Measurements from ENCODE around the gene IL23R.
A peak's percentile ranks its signal among the peaks of the same experiment; 100 is the strongest.
"Not testable (repeated sequence)": the region's sequence is repeated elsewhere in the genome, so short reads cannot be mapped to it uniquely, and the experiment has no call there.

The IL23R gene, protein sequence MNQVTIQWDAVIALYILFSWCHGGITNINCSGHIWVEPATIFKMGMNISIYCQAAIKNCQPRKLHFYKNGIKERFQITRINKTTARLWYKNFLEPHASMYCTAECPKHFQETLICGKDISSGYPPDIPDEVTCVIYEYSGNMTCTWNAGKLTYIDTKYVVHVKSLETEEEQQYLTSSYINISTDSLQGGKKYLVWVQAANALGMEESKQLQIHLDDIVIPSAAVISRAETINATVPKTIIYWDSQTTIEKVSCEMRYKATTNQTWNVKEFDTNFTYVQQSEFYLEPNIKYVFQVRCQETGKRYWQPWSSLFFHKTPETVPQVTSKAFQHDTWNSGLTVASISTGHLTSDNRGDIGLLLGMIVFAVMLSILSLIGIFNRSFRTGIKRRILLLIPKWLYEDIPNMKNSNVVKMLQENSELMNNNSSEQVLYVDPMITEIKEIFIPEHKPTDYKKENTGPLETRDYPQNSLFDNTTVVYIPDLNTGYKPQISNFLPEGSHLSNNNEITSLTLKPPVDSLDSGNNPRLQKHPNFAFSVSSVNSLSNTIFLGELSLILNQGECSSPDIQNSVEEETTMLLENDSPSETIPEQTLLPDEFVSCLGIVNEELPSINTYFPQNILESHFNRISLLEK

DNA sequence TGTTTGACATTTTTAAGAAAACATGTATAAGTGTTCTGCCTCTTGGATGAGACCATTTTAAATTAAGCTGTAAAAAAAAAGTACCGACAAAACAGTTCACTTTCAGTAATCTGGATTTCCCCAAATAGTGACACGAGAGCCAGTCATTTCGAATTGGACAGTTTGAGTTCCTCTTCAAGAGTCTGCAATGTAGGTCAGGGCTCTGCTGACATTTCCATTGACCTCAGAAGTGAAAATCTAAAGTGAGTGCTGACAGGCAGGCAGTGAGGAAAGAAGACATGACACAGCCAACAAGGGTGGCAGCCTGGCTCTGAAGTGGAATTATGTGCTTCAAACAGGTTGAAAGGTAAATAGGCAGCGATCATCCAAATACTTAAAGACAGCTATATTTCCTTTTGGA lies at the start of gene IL23R:
IL23R (plus strand) TSS at position 259 of the 400 bp plus-strand sequence. CDS start 1,667 bp downstream, outside the sequence.
- no peak for DNase-seq (ENCODE audit: low read depth in 2 of 2)

DNA sequence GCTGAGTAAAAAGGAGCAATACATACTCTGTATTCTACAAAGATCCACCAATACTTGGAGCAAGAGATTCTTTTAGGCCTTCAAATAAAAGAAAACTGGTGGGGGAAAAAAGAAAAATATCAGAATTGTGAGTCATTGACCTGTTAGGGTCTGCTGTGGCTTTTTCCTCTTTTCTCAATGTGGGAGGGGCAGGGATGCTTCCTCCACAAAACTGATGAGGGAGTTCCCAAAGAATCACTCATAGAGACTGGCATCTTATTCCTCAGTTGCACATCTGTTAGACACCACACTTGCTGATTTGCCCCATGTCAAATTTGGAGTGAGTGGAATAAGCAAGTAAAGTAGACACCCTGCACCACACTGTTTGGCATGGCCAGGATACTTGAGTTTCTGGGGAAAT lies 48.1 kb upstream of the IL23R start:
- no peak for DNase-seq (ENCODE audit: low read depth in 2 of 2)

DNA sequence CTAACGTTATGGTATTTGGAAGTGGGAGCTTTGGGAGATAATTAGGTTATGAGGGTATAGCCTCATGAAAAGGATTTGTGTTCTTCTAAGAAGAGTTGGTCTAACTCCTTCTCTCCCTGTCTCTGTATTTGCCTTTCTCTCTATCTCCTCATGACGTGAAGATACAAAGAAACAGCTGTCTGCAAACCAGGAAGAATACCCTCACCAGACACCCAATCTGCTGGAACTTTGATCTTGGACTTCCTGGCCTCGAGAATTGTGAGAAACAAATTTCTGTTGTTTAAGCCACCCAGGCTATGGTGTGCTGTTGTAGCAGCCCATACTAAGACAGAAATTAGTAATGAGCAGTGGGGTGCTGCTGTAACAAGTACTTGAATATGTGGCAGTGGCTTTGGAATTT lies 47.6 kb upstream of the IL23R start:
- DNase-seq (ENCODE audit: low read depth in 2 of 2): no peak

DNA sequence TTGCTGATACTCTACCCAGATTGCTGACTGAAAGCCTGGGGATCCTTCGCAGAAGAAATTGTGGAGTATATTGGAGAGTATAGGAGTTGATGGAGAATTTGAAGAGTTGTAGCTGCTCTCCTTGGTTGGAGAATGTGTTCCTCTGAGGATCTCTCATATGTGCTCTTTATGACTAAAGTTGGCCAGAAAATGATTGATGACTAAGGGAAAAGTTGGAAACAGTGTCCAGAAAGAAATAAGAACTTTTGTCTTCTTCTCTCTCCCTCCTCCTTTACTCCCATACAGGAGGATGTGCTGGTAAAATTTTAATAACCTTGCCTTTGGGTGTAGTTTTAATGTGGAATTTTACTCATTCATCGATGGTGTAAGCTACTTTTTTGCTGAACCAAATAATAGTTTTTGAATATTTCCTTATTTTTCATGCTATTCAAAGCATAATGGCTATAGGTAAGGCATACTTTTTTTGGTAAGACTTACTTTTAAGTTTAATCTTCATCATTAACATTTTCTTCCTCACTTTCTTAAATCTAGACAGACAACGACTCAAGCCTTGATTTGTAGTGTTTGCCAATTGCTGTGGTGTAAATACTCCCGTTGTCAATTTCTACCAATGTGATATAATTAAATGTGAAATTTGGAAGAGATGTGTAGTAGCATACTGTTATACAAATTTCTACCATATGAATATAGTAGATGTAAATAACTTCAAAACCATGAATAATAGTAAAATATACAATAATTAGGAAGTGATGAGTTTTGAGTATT lies 45.2 kb upstream of the IL23R start:
- no peak for DNase-seq (ENCODE audit: low read depth in 2 of 2)

DNA sequence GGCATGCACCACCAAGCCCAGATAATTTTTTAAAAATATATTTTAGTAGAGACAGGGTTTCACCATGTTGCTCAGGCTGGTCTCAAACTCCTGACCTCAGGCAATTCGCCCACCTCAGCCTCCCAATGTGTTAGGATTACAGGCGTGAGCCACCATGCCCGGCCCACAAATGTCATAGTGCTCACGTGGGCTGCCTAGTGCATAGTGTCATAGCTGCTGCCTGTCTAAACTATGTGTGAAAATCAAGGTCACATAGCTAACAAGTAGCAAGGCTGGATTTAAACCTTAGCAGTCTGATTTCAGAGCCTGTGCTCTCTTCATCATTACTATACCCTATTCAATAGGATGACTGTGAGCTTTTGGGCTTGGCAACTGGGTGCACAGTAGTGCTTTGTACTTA lies 41.8 kb upstream of the IL23R start:
- DNase-seq (ENCODE audit: low read depth in 2 of 2): no peak

DNA sequence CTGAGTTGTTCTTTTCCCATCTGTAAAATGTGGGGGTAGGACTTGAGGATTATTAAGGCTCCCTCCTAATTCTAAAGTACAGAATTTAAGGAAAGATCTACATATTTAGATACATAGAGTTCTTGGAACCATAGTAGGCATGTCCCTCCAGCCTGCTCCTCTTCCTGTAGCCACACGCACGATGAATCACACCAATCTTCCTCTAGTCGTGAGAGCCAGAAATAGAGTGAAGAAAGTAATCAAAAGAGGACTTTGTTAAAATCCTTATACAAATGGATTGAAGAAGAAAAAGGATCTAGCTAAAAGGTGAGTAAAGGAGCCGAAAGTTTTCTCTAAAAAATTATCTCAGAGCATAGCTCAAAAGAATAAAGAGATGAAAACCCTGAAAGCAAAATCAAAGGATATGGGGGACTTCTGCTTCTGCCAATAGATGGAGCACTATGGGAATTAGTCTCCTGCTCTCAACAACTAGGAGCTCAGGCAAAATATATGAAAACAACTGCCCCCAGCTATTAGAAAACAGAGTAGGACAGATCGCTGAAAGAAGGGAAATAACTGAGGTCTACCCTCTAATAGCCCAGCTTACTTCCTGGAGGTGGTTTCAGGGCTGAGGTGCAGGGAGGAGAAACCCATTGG lies 40.0 kb upstream of the IL23R start:
- DNase-seq (ENCODE audit: low read depth in 2 of 2): no peak

DNA sequence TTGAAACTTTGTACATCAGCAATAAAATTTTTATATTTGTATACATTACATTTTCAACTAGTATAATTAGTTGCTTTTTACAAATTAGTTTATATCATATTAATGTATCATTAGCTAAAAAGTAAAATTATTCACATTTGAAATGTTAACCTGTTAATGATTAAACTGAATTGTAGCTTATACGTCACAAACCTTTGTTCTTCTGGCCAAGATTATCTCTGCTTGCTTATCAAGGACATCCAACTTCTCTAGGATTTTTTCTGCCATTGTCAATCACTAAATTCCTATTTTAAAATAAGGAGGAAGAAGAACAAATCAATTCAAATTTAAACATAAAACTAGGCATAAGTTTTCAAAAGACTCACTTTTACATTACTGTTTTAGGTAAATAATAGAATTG lies 39.3 kb upstream of the IL23R start:
- DNase-seq (ENCODE audit: low read depth in 2 of 2): no peak

DNA sequence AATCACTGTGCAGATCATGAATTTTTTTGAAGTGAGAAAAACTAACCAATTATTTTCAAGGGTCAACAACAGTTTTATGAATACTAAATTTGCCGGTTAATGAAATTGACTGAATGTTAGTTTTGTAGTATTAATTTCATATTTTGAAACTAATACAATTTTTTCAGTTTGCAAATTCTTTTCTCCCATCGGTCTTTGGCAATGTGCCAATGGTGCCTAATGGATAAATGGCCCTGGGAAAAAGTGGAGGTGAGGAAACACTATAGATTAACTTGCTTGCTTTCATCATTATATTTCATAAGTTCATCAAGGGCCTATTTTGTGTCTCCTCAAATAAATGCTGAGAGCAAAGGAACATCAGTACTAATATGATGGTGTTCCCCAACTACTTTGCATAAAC lies 35.6 kb upstream of the IL23R start:
- DNase-seq (ENCODE audit: low read depth in 2 of 2): no peak

DNA sequence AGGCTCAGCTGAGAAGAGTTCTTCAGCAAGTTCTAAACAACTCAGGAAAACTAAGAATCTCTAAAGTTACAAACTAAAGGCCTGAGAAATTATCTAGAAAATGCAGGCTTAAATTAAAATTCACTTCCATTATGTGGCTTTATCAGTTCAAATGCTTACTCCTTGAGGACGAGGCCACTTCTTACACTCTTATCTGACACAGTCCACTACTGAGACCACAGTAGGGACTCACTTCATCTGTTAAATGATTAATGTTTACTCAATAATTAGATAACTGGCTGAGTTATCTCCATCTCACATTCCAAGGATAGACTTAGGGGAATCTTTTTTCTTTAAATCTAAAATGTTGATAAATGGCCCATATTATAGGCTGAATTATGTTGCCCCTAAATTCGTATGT lies 33.1 kb upstream of the IL23R start:
- no peak for DNase-seq (ENCODE audit: low read depth in 2 of 2)

DNA sequence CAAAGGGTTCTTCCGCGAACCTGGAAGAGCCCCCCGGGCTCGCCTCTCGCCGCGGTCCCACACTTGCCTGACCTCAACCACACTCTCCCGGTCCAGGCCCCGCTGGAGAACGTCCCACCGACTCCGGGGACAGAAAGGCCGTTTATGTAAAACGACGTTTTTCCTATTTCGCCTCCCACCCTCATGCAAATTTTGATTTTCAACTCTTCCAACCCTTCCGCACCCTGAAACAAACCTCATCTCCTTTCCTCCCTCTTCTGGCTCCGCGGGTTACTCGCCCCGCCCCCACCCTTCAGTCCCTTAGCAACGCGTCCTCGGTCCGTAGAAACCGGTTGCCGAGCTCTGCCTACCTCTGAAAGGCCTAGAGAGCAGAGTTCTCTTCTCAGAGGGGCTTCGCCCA lies 31.6 kb upstream of the IL23R start, which contains the start of gene C1orf141:
C1orf141 (minus strand) TSS at position 276 of the 400 bp plus-strand sequence. CDS start 7,730 bp downstream, outside the sequence.
- DNase-seq (ENCODE audit: low read depth in 2 of 2): peak in 1 of 2 experiments; percentile 11

DNA sequence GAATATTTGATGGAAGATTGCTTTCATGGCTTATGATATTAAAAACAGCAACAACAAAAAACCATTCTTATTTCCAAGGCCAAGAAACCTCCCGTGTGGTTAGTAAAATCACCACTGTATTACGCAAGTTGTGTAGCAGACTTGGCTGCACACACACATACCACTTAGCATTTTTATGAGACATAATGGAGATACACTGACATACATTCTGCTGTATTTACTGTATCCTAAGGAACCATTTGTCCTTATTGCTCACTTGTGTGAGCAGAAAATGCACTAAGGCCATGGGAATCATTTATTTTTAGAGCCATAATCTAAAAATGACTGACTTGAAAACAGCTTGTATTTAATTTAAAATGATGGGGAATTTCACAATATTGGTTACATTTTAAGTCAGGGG lies 30.9 kb upstream of the IL23R start:
- no peak for DNase-seq (ENCODE audit: low read depth in 2 of 2)

DNA sequence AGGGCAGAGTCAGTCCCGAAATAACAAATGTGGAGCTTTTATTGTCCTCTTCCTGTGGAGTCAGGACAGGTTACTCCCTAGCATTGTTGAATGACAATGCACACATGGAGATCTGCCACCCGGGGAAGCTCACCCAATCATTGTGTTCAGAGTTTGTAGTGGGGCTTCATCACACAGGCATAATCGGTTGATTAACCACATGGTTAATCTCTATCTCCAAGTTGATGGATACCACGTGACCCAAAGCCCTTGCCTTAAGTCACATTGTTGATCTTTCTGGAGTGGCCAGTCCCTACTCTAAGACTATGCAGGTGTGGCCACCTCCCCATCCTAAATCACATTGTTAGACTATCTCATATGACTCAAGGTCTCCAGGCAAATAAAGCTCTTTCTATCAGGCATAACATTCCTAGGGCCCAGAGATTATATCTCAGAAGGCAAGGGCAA lies 28.9 kb upstream of the IL23R start:
- no peak for DNase-seq (ENCODE audit: low read depth in 2 of 2)

DNA sequence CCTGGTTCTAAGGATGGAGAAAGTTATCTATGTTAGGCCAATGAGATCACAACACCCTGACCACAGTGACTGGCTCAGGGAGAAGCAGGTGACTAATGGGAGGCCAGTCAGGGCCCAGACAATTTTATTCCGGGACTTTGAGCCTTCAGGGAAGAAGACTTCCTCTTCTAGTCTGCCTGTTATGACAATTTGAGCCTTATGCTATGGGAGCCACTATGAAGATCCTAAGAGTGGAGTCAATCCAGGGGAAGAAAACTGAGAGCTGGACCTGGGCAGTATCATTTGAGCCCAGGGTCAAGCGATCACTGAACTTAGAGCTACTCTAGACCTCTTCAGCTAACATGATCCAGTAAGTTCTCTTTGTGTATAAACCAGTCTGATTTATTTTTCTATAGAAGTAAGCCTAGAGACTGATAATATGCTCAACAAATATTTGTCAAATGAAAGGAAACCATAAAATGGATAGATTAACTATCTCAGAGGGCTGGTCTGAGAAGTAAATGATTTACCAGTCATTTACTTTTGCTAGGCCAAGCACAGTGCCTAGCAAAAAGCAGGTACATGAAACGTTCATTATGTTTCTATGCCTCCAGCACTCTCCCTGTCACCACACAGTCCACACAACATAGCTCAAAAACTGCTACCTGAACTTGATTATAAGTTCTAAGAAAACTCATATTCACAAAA lies 27.3 kb upstream of the IL23R start:
- no peak for DNase-seq (ENCODE audit: low read depth in 2 of 2)

DNA sequence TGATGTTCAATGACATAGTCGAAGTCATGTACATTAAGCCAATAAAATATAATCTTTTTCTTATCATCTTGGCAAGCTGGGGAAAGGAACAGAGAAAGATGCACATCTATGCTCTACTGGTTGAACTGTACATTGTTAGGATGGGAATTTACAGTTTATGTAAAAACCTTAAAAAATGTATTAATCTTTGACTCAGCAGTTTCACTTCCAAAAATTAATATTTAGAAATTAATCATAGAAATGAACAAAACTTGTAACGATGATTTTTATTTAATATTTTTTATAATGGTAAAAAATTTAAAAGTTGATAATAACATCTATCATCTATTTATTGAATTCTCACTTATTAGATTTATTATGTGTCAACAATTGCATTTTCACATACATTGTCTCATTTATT lies 25.8 kb upstream of the IL23R start:
- DNase-seq (ENCODE audit: low read depth in 2 of 2): no peak

DNA sequence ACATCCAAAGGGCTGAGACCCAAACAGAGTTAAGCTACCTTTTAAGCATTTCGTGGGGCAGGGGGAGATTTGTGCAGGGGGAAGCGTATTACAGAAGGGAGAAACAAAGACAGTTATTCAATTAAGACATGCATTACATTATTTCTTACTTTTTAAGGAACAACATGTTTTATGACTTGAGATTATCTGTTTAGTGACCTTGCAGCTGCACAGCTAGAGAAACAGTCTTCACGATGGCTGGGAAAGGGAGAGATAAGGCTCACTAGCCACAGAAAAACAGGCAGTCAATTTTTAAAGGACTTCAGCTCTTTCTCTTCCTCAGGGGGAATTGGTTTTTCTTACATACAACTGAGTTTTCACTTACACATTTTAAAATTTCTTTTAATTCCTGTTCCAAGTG lies 24.4 kb upstream of the IL23R start:
- DNase-seq (ENCODE audit: low read depth in 2 of 2): not testable (repeated sequence)

DNA sequence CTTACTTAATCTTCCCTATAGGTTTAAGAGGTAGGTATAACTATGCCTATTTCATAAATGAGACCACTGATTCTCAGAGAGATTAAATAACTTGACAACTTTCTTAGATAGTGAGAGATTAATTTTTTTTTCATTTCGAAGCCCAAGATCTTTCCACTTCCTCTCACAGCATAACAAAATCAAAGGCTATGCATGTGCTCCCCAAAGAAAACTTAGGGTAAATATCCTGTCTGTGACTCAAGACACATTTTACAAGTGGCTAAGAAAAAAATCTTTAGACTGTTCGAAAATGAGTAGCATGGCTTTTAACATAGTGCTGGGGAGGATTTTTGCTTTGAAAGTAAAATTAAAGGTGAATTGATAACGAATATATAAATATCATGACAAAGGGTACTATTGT lies 23.3 kb upstream of the IL23R start:
- no peak for DNase-seq (ENCODE audit: low read depth in 2 of 2)

DNA sequence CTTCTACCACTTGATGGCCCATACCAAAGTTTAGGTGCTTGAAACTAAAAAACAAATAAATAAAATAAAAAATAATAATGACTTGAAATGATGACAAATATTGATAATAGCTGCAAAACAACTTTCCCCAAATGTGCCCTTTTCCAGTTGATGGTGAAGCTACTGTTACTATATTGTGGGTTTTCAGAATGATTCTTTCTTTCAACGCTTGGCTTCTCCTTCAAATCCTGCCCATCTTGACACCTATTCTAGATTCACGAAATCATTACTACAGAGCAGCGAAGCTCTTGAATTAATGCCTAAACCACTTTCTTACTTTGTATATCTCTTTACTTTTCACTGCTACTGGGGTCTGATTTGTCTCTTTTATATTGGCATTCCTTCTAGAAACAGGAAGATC lies 22.3 kb upstream of the IL23R start:
- no peak for DNase-seq (ENCODE audit: low read depth in 2 of 2)

DNA sequence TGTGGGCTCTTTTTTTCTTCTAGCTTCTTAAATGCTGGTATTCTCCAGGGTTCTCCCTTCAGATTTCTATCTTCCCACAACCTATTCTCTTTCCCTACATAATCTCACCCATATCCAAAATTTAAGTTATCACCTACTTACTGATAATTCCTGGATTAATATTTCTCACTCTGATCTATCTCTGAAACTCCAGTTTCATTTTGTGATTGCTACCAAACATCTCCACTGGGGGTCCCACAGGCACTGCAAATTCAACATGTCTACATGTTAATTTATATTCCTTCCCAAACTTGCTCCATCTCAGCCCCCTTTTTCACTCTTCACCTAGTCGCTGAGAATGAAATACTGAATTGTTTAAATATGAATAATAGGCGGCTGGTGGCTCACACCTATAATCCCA lies 21.6 kb upstream of the IL23R start:
- DNase-seq (ENCODE audit: low read depth in 2 of 2): no peak

DNA sequence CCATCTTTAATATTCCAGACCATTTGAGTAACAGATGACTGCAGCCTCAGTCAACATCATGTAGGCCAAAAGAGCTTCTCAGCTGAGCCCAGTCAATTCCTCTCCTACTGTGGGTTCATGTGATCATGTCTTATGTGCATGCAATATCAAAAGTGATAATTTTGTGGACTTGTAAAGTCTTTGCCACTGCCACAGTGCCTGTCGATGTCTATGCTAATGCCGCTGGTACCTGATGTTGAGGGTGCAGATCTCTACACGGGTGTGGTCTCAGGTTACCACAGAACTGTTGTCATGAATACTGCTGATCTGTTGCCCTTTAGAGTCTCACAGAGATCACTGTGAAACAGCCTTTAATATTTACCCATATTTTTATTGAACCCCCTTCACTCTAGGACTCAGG lies 20.2 kb upstream of the IL23R start:
- DNase-seq (ENCODE audit: low read depth in 2 of 2): no peak

DNA sequence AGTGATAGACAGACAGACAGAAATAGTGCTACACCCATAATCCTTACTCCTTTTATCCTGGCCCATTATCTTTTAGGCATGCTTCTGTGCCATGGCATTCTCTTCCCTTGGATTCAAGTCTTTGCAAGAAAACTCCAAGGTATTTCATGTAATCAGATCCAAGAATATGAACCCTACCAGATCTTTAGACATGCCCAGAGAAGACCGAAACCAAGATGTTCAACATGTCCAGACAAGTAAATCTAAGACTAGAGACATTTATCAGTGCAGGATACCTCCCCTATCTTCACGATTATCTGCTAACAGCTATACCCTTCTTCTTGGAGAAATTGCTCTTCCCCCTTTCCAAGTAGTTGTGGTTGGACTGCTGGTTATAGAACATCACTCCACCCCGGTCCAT lies 19.7 kb upstream of the IL23R start:
- no peak for DNase-seq (ENCODE audit: low read depth in 2 of 2)

DNA sequence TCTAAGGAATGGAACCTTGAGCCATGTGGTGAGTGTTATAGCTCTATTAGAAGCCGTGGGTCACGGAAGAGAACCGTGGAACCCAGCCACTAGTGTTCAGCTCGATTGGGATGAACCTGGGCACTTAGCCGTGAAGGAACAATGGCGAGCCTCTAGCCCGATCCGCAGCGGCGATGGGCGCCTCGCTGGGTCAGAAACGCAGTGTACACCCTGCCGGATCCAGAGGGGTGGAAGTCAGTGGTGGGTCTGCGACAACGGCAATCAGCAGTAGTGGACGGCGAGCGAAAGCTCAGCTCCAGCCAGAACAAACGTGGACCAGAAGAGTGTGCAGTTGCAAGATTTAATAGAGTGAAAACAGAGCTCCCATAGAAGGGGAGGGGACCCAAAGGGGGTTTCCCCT lies 18.3 kb upstream of the IL23R start:
- DNase-seq (ENCODE audit: low read depth in 2 of 2): not testable (repeated sequence)
